ENCODE data around the gene OSBPL8.
"Not testable (repeated sequence)": the region's sequence is repeated elsewhere in the genome, so short reads cannot be mapped to it uniquely, and the experiment has no call there.

Gene OSBPL8

DNA sequence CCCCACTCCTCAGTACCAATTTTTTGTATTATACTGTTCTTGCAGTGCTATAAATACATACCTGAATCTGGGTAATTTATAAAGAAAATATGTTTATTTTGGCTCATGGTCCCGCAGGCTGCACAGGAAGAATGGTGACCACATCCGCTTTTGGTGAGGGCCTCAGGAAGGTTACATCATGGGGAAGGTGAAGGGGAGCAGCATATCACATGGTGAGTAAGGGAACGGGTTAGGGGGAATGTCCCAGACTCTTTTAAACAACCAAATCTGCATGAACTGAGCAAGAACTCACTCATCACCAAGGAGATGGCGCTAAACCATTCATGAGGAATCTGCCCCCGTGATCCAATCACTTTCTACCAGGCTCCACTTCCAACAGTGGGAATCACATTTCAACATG is 40.0 kb downstream of the OSBPL8 start:
- no peak for DNase-seq

DNA sequence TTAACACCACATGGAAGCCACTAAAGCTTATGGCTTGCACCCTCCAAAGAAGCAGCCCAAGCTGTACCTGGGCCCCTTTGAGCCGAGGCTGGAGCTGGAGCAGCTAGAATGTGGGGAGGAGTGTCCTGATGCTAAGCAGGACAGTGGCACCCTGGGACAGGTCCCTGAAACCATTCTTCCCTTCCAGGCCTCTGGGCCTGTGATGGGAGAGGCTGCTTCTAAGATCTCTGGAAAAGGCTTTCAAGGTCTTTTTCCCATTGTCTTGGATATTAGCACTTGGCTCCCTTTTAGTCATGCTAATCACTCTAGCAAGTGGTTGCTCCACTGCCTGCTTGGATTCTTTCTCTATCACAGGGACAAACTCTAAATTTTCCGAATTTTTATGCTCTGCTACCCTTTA is 40.9 kb downstream of the OSBPL8 start:
- no peak for DNase-seq

DNA sequence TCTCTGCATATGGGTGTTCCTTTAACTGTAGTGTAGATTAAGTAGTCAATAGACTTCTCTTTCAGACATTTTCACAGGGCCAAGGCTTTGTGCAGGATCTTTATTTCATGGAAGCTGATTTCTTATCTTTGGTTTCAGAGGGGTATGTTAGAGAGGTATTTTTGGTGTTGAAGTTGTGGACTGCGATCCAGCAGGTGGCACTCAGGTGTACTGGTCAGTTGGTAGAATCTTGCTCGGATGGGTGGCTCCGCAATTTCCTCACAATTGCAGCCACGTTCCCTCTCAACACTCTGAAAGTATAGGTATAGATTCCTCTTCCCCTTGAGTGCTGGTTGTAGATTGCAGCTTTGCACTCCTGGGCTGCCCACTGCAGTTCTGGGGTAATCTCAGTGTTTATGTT is 44.3 kb downstream of the OSBPL8 start:
- DNase-seq, result no peak

DNA sequence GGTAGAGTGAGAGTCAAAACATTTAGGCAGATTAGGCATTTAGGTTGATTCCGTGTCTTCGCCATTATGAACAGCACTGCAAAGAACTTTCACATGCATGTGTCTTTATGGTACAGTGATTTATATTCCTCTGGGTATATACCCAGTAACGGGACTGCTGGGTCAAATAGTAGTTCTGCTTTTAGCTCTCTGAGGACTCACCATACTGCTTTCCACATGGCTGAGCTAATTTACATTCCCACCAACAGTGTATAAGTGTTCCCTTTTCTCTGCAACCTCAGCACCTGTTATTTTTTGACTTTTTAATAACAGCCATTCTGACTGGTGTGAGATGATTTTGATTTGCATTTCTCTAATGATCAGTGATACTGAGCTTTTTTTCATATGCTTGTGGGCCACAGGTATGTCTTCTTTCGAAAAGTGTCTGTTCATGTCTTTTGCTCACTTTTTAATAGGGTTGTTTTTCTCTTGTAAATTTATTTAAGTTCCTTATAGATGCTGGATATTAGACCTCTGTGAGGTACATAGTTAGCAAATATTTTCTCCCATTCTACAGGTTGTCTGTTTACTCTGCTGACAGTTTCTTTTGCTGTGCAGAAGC is 48.4 kb downstream of the OSBPL8 start:
- DNase-seq, result not testable (repeated sequence)

DNA sequence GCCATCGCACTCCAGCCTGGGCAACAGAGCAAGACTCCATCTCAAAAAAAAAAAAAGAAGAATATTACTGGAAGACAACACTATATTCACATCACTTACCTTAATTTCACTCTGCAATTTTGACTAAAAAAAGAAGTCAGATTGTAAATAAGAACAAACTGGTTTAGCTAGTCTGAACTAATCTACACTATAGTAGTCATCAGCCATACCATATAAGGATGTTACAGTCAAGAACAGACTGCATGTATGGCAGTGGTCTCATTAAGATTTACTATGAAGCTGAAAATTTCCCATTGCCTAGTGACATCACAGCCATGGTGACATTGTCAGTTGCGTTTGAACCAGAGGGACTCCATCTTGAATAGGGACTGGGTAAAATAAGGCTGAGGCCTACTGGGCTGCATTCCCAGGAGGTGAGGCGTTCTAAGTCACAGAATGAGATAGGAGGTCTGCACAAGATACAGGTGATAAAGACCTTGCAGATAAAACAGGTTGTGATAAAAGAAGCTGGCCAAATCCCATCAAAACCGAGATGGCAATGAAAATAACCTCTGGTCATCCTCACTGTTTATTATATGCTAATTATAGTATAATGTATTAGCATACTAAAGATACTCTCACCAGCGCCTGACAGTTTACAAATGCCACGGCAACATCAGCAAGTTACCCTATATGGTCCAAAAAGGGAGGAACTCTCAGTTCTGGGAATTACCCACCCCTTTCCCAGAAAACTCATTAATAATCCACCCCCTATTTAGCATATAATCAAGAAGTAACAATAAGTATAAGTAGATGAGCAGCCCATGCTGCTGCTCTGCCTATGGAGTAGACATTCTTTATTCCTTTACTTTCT is 51.2 kb downstream of the OSBPL8 start:
- no peak for DNase-seq

DNA sequence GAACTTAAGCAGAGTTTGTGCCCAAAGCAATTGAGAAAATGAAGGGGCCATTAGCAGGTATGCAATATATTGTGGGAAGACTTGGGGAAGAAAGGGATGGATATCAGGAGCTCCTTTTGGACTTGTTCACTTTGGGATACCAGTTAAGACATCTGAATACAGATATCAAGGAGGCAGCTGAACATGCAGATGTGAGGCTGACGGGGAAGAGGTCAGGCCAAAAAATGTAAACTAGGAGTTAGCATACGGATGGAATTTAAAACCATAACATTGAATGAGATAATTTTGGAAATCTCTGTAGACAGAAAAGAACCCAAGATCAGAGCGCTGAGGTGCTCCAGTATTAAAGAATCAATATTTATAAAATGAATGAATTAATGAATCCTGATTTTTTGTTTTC is 53.4 kb downstream of the OSBPL8 start:
- DNase-seq, result no peak

DNA sequence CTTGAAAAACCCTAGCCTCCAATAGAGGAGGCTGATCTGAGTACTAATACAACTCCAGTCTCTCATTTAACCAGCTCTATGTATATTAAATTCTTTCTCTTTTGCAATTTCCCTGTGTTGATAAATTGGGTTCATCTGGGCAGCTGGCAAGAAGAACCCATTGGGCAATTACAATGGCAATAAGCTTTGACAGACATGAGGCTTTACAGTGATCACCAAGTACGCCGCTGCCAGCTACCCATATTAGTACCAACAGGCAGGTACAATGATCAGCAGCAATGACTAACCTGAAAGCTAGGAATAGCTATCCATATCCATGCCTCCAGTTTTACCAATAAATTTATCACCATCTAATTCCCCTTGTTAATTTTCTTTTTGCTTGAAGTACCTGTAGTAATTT is 54.5 kb downstream of the OSBPL8 start:
- no peak for DNase-seq

DNA sequence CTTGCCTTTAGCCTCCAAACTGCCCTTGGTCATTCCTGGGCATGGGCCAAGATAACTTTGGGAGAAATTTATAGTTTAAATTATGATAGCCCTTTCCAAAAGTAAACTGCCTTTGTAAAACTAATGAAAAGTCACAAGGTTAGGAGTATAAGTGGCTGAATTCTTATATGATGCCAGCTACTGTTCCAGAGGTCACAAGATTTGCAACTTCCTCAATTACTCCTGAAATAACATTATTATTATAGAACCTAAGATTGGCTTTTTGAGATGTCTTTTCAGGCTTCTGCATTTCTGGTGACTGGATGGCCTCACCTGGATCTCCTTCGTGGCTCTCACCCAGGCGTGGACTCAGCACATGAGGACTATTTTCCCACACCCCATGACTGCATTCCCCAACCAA is 55.0 kb downstream of the OSBPL8 start:
- DNase-seq, result no peak

DNA sequence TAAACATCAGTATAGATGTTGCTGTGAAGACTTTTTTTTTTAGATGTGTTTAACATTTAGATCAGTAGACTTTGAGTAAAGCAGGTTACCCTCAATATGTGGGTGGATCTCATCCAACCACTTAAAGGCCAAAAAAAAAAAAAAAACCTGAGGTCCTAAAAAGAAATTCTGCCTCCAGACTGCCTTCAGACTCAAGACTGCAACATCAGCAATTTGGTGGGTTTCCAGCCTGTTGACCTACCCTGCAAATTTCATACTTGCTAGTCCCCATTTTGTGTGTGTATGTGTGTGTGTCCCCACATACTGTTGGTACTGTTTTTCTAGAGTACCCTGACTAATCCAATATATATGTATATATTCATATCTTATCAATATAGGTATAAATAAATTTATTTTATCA is 55.6 kb downstream of the OSBPL8 start:
- DNase-seq, result no peak

DNA sequence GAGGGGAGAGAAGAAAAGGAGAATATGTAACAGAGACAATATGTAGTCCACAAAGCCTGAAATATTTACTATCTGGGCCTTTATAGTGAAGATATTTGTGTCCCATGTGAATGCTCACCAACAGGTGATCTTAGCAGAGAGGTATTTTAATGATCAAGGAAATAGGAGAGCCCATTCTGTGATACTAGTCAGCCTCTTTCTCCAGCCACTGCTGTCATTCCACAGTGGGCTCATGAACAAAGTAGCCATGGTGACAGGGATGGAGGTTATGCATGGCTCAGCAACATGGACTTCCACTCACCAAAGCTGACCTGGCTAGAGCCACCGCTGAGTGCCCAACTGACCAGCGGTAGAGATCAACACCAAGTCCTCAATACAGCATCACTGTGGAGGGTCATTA is 58.2 kb downstream of the OSBPL8 start:
- no peak for DNase-seq

DNA sequence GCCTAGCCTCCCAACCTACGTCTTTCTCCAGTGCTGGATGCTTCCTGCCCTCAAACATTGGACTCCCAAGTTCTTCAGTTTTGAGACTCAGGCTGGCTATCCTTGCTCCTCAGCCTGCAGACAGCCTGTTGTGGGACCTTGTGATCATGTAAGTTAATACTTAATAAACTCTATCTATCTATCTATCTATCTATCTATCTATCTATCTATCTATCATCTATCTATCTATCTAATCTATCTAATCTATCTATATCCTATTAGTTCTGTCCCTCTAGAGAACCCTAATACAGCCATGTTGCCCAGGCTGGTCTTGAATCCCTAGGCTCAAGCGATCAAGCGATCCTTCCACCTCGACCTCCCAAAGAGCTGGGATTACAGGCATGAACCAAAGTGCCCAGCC is 60.4 kb downstream of the OSBPL8 start:
- DNase-seq, result not testable (repeated sequence)

DNA sequence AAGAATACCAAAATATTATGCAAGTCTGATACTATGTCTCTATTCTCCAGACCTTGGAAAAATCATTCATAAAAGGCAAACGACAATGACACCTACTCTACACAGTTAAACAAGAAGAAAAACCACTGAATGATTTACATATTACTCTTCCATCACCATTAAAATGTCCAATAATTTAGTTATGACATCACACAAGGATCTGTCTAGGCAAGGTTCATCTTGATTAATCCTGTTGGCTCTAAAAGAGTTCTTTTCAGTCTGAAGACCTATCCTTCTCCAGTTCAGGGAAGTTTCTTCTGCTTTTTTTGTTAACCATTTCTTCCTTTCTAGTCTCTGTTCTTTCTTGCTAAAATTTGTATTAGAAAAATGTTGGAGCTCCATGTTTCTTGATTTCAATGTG is 64.0 kb downstream of the OSBPL8 start:
- DNase-seq, result no peak

DNA sequence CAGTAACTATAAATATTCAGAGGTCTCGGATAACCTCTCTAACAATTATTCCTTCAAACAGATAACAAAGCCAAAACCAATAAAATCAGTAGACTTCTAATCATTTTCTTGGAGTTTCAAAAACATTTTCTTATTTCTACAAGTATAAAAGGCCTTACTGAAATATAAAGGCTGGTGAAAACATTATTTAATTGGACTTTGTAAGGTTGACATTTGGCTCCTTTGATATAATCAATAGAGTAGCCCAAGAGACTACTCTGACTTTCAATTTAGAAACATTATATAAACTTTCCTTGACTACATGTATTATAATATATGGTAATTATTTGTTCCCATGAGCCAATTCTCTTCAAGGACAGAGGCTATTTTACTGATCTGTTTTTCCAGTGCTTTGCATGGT is 68.3 kb downstream of the OSBPL8 start:
- DNase-seq, result no peak

DNA sequence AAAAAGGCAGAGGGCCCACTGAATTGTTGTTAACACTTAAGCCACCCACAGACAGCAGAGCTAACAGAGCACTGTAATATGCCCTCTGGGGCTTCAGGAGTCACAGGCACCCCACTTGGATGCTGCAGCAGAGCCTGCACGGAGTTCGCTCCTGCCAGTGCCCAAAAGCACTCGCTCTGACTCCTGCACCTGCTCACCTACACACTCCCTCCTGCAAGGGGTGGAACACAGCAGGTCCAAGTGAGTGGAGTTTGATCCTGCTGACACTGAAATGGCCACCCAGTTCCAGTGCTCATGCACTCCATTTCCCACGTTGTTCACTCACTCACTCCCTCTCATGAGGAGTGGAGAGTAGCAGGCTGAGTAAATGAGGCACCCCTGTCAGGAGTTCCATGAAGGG is 68.8 kb downstream of the OSBPL8 start:
- DNase-seq, result no peak

DNA sequence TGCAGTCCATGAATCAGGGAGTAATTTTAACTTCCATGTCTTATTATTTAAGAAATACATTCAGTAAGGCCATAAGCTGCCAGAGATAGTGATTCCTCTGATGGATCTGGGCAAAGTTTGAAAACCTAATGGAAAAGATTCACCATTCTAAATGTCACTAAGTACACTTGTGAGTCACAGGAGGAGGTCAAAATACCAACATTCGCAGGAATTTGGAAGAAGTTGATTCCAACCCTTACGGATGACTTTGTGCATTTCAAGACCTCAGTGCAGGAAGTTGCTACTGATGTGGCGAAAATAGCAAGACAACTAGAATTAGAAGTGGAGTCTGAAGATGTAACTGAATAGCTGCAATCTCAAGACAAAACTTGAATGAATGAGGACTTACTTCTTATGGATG is 69.8 kb downstream of the OSBPL8 start:
- DNase-seq, result no peak

DNA sequence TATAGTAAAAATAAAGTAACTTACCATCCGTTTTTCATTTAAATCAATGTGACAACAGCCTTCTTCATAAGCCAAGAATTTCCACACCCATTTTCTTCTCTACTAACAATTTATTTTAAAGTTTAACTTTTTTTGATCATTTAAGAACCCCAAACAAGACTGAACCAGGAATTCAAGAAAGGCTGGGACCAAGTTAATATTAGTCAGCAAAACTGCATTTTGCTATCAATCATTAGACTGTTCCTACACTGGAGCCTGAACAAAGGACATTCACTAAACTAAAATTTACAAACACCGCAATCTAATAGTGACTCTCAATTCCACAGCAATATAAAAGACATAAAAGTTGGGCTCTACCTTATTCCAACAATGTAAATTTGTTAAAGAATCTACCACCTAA is 73.6 kb downstream of the OSBPL8 start:
- DNase-seq, result no peak

DNA sequence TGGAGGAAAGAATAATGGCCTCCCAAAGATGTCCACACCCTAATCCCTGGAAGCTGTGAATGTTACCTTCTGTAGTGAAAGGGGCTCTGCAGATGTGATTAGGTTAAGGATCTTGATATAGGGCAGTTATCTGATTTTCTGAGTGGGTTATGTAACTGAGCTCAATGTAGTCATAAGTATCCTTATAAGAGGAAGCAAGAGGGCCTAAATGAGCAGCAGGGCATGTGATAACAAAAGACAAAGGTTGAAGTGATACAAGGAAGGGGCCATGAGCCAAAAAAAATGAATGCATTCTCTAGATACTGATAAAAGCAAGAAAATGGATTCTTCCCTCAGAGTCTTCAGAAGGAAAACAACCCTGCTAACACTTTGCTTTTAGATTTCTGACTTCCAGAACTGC is 78.8 kb downstream of the OSBPL8 start:
- DNase-seq, result no peak

DNA sequence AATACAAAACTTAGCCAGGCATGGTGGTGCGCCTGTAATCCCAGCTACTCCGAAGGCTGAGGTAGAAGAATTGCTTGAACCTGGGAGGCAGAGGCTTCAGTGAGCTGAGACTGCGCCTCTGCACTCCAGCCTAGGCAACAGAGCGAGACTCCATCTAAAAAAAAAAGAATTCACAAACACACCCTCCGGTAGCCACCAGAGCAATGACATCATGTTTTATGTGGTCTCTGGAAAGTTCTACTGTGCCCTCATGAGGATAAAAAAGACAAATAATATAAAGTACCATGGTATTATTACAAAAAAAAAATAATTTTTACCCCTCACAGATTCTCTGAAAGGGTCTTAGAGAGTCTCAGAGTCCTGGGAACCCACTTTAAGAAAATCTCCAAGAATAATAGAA is 81.5 kb downstream of the OSBPL8 start:
- no peak for DNase-seq

DNA sequence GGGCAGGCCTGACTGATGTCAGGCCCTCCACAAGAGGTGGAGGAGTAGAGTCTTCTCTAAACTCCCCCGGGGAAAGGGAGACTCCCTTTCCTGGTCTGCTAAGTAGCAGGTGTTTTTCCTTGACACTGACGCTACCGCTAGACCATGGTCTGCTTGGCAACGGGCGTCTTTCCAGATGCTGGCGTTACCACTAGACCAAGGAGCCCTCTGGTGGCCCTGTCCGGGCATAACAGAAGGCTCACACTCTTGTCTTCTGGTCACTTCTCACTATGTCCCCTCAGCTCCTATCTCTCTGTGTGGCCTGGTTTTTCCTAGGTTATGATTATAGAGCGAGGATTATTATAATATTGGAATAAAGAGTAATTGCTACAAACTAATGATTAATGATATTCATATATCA is 86.7 kb downstream of the OSBPL8 start:
- not testable (repeated sequence) for DNase-seq

DNA sequence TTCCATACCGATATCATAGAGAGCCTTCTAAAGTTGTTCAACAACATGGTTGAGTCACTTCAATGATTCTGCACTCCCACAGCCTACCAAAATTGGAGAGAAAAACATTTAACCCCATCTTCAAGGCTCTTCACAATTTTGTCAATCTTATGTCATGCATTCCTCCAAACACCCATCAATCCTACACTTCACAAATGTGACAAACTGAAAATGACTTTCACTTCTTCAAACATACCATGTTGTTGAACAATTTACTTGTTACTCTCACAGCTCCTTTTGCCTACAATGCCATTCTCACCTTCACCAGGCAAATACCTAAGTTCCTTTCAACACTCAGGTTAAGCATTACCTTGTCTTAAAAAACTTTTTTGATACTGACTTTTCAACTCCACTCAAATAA is 88.0 kb downstream of the OSBPL8 start:
- no peak for DNase-seq

DNA sequence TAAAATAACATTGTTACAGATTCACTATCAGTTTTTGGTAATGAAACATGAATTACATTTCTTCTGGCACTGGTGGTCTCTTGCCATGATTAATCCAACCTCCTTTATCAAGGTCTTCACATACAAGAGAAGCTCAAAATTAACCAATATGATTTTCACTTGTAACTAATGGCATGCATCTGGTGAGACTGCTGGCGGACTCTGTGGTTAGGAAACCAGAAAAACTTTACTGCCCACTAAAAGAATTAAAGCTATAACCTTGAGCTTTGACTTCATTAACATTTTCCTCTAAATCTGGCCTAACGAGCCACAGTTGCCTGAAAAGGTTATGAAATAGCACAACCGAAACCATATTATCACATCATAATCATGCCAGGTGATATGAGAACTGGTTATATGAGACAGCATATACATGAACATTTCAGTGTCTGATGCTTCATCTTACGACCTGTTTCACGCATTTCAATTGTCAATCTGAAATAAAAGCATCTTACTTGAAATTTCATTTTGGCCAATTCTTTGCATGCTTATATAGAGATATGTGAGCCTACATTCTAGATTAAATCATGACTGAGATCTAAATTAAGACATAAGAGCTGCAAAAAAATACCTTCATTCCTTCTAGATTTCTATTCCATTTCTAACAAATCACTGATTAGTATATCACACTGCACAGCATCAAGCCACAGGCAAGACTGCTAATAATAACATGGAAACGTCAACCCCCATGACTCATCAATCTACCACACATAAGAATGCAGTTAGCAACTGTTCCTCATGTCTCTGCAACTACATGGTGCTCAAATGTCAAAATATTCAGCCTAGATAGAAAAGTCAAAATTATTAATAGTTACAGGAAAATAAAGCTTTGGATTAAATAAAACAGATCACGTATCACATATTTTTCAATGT is 89.3 kb downstream of the OSBPL8 start:
- DNase-seq, result no peak

DNA sequence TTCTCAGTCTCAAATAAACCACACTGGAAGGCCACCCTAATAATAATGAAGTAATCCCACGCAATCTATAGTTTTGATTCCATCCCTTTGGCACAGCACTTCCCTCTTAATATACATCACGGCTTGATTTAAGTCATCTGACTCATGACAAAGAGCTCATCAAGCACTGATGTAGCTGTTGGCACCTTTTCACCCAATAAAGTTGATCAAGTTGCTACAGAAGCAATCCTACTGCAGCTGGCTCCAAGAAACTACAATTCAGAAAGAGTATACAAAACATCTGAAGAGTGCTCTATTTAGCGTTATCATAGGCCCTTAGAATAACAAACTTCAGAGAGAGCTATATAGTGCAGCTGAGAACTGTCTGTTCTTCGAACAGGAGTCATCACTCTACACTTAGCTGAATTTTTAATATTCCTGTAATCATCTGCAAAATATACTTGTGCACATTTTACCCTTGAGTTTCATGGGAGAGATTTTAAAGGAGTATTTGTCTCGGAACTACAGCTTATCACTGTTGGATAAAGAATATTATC is 94.9 kb downstream of the OSBPL8 start:
- no peak for DNase-seq

DNA sequence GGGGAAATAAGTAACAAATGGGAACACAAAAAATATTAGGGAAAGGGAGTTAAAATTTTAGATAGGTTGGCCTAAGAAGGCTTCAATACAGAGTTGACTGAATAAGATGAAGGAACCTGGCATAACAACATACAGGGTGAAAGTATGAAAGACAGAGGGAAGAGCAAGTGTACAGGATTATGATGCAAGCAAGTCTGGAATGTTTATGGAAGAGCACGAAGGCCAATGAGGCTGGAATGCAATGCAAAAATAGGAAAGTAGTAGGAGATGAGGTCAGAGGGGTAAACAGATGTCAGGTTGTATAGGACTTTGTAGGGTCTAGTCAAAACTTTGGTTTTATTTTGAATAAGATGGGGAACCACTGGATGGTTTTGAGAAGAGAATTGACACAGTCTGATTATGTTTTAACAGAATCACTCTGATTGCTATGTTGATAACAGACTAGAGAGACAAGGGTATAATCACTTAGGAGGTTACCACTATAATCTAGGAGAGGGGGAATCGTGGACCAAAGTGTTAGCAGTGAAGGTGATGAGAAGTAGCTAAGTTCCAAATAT is 96.8 kb downstream of the OSBPL8 start:
- DNase-seq, result no peak

Data from NCI-H2107 (cell line).